Body of pancreas (tissue), 4 donors: ENCODE results near the gene FARS2. TPM values are rescaled to one million over a fixed set of nuclear protein-coding genes. Genes with fewer than 3 reads are reported as not detected.

ENCODE experiments used
- ATAC-seq: fragments of 150-250 bp; one replicate; pipeline ENCODE4 v1.9.1; 2016
- DNase-seq, 4 donors: peaks; one replicate each; pipeline ENCODE4 v3.0.0-alpha.2; 2019
- H3K27ac ChIP-seq, 4 donors: fragments of 200-600 bp; sonication (generic); 1 replicate in 3 of 4; 2 replicates in 1 of 4; pipeline versions ENCODE4 v1.5.1 to v1.6.1; 2016 to 2019; ENCODE audit warnings: mild to moderate bottlenecking in 1 of 4, mixed read lengths in 1 of 4, moderate library complexity in 1 of 4
- H3K27me3 ChIP-seq, 2 donors: fragments of 200-600 bp; sonication (generic); one replicate each; pipeline ENCODE4 v1.6.0; 2016; ENCODE audit warnings: mild to moderate bottlenecking in 1 of 2
- H3K36me3 ChIP-seq, 2 donors: fragments of 200-600 bp; sonication (generic); replicated peaks in 1 of 2; 2 replicates each; pipeline ENCODE4 v1.5.1; 2016; ENCODE audit warnings: low read depth in 2 of 2; ENCODE audit not compliant: insufficient read depth in 1 of 2
- H3K4me1 ChIP-seq: fragments of 200-600 bp; sonication (generic); one replicate; pipeline ENCODE4 v1.6.0; 2016
- H3K4me3 ChIP-seq, 2 donors: fragments of 200-600 bp; sonication (generic); 1 replicate in 1 of 2; 2 replicates in 1 of 2; pipeline ENCODE4 v1.5.1; 2016 to 2019
- H3K9me3 ChIP-seq, 3 donors: fragments of 200-600 bp; sonication (generic); 1 replicate in 2 of 3; 2 replicates in 1 of 3; pipeline ENCODE4 v1.5.1; 2016
- POLR2A ChIP-seq, 3 donors: fragments of 450-650 bp; IDR thresholded peaks; one replicate each; pipeline ENCODE4 v1.6.1; 2016; ENCODE audit warnings: antibody characterized with exemption in 3 of 3, mild to moderate bottlenecking in 2 of 3
- WGBS, 2 donors: methylation state at CpG; one replicate each; pipeline ENCODE4 v1.1.5; 2017; 5-methylcytosine and 5-hydroxymethylcytosine counted together
- intact Hi-C: fragments of 100-400 bp; cut with DNase I; formaldehyde crosslinking; loops from one replicate; pipeline ENCODE4 v1.15.1; 2023
- total RNA-seq, 2 donors: library from RNA; depleted of rRNA; stranded (reverse); fragments of >200 nt; gene quantifications; one replicate each; pipeline ENCODE4 v1.1.0, GENCODE V29; 2016
- TF ChIP-seq, protein P1 (sequence below), 7 experiments: fragments of 450-650 bp in 4 of 7; fragments of 200-600 bp in 3 of 7; sonication (generic) in 3 of 7; IDR thresholded peaks; one replicate each; pipeline ENCODE4 v1.5.1; 2016 to 2019; ENCODE audit warnings: antibody characterized with exemption in 7 of 7

FARS2 gene
- total RNA-seq, 2 donors from 2014 or later: 6.5 to 9.6 TPM

DNA sequence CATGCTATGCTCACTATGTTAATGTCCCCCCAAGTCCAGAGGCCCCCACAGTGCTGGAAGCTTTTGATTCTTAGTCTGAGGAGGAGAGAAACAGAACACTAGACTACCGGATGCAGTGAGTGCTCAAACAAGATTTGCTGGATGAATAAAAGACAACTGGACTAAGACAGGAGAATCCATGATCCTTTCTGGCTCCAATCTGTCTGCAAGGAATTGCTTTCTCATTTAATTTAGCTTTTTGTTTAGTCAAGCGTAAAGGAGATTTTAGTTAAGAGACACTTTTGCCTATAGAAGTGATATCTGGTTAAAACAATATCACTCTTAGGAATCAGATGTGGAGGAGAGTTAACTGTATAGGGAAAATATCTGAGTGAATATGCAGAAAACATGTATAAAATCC is 14.1 kb upstream of the FARS2 start:
- intact Hi-C loops: no loop called here
- ATAC-seq (no peak), DNase-seq (no peak)
- H3K4me3 ChIP-seq: no peak overlapping the region
- no peak for TF ChIP-seq POLR2A (IDR thresholded peaks at IDR 0.05)
- TF ChIP-seq, protein P1, sequence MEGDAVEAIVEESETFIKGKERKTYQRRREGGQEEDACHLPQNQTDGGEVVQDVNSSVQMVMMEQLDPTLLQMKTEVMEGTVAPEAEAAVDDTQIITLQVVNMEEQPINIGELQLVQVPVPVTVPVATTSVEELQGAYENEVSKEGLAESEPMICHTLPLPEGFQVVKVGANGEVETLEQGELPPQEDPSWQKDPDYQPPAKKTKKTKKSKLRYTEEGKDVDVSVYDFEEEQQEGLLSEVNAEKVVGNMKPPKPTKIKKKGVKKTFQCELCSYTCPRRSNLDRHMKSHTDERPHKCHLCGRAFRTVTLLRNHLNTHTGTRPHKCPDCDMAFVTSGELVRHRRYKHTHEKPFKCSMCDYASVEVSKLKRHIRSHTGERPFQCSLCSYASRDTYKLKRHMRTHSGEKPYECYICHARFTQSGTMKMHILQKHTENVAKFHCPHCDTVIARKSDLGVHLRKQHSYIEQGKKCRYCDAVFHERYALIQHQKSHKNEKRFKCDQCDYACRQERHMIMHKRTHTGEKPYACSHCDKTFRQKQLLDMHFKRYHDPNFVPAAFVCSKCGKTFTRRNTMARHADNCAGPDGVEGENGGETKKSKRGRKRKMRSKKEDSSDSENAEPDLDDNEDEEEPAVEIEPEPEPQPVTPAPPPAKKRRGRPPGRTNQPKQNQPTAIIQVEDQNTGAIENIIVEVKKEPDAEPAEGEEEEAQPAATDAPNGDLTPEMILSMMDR (IDR thresholded peaks at IDR 0.05): no peak
- no peaks in the 10 kb centered on the region for H3K36me3 ChIP-seq
- WGBS, 2 donors: 93 to 100% methylated on average over 2 of the region's 2 CpGs
- no peaks in the 10 kb centered on the region for H3K9me3 ChIP-seq
- H3K4me1 ChIP-seq: no peaks in the 10 kb centered on the region
- no peak overlapping the region for H3K27ac ChIP-seq
- no peaks in the 10 kb centered on the region for H3K27me3 ChIP-seq

DNA sequence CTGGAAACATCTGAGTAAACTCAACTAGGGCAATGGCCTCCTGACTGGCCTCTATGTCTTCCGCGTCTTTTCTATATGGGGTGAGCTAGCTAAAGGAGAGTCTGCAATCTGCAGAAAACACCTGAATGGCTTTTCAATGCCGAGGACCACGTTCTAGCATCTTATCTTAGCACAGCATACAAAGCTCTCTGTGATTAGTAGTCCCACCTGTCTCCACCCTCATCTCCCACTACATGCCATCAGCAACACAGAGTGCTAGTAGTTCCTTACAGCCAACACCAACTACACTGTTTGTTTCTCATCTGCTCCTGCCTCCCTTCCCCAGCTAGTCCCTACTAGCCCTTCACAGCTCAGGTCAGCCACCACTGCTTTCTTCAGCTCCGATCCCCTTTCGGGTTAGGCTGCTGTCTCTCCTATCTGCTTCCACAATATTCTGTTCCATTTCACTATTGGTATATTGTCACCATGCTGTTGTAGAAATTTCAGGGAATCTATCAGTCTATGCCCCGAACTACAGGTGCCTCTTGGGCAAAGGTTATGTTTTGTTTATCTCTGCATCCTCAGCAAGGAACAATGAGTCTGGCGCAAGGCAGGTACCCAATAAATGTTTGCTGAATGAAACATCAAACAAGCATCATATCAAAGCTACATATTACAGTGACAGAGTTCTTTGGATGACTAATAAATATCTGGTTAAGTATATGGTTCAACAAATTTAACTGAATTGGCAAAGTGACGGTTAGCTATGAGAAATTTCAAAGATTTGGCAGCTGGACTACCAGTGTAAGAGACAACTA is 12.8 kb upstream of the FARS2 start:
- Histone ChIP-seq H3K36me3 (no peaks in the 10 kb centered on the region), H3K9me3 (no peaks in the 10 kb centered on the region), H3K4me1 (no peaks in the 10 kb centered on the region), H3K27me3 (no peaks in the 10 kb centered on the region), H3K27ac (no peak overlapping the region), H3K4me3 (no peak overlapping the region)
- TF ChIP-seq POLR2A (IDR thresholded peaks at IDR 0.05): no peak
- TF ChIP-seq, protein P1 (IDR thresholded peaks at IDR 0.05): no peak
- DNase-seq: no peak
- intact Hi-C loops: no loop called here
- WGBS, 2 donors: 74 to 78% methylated on average over 9 of the region's 9 CpGs
- no peak for ATAC-seq

DNA sequence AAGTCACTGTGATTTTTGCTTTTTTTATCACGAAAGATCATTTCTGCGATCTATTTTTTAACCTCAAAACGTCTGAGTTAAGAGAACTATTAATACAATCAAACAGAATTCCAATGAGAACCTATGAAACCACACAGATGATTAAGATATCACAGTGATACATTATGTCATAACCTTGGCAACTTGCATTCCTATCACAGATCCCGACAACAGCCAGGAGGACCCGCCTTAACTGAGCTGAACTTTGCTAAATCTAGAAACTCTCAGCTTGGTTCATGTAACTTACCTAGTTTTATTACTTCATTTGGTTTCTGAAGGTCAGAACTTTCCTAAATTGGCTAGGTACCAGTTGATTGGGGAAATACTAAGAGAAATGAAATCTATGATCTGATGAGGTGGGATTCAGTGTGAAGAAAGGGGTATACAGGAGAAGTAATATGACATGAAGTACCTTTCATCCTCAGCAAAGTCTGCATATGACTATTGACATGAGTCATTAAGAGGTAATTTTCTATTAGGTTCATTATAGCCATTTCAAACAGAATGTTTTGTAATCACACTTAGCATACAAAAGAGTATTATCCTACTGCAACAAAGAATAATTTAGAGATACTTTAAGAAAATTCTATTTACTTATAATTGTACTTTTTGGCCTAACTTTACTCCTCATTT is 11.7 kb upstream of the FARS2 start:
- WGBS, 2 donors: 66% methylated on average over 5 of the region's 5 CpGs
- Histone ChIP-seq H3K9me3 (no peaks in the 10 kb centered on the region), H3K4me1 (no peaks in the 10 kb centered on the region), H3K27me3 (no peaks in the 10 kb centered on the region), H3K36me3 (no peaks in the 10 kb centered on the region), H3K4me3 (no peak overlapping the region), H3K27ac (no peak overlapping the region)
- ATAC-seq (no peak), DNase-seq (no peak)
- intact Hi-C loops: no loop called here
- TF ChIP-seq POLR2A (IDR thresholded peaks at IDR 0.05): no peak
- TF ChIP-seq, protein P1 (IDR thresholded peaks at IDR 0.05): no peak

- no peak for TF ChIP-seq POLR2A (IDR thresholded peaks at IDR 0.05)
- TF ChIP-seq, protein P1 (IDR thresholded peaks at IDR 0.05): no peak
- WGBS, 2 donors: 79 to 82% methylated on average over 3 of the region's 3 CpGs
- no peak for ATAC-seq
Measured at GRCh38 chr6:5250451-5250850, 10.9 kb upstream of the FARS2 start.

More at GRCh38 chr6:5250451-5250850, 10.9 kb upstream of the FARS2 start:
- Histone ChIP-seq H3K4me1 (no peaks in the 10 kb centered on the region), H3K9me3 (no peaks in the 10 kb centered on the region), H3K27me3 (no peaks in the 10 kb centered on the region), H3K27ac (no peak overlapping the region), H3K36me3 (no peaks in the 10 kb centered on the region), H3K4me3 (no peak overlapping the region)
- intact Hi-C loops: no loop called here
- DNase-seq: no peak
